Activated CD8-positive, alpha-beta memory T cell treated with anti-CD3 and anti-CD28 coated beads, Interleukin-2, amount 50 U/mL, for 1 hour (primary cell): ENCODE results near the gene TNNI3.
"Not testable (repeated sequence)": the region's sequence is repeated elsewhere in the genome, so short reads cannot be mapped to it uniquely, and the experiment has no call there.

ENCODE experiments used
- DNase-seq: peaks from one replicate; pipeline ENCODE4 v3.0.0-alpha.2; 2020; ENCODE audit errors: extremely low read depth

The TNNI3 gene

GRCh38 chr19:55173186-55173713 lies 15.7 kb upstream of the TNNI3 start:
- no peak for DNase-seq

GRCh38 chr19:55172741-55173140 lies 15.2 kb upstream of the TNNI3 start:
- DNase-seq, result no peak

DNA sequence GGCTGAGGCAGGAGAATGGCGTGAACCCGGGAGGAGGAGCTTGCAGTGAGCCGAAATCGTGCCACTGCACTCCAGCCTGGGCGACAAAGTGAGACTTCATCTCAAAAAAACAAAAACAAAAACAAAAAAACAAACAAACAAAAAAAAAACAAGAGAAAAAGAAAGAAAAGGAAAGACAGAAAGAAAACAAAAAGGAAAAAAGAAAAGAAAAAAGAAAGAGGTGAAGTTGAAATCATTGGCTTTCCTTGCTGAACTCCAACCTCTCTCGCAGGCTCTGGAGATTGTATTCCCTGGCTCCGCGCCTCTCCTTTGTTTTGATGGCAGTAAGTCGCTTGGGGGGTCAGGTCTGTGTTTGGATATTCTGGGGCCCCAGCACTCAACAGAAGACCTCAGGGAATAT lies 14.8 kb upstream of the TNNI3 start:
- not testable (repeated sequence) for DNase-seq

GRCh38 chr19:55171440-55171839 lies 13.9 kb upstream of the TNNI3 start:
- no peak for DNase-seq

GRCh38 chr19:55169136-55169535 lies 11.6 kb upstream of the TNNI3 start:
- DNase-seq, result no peak

DNA sequence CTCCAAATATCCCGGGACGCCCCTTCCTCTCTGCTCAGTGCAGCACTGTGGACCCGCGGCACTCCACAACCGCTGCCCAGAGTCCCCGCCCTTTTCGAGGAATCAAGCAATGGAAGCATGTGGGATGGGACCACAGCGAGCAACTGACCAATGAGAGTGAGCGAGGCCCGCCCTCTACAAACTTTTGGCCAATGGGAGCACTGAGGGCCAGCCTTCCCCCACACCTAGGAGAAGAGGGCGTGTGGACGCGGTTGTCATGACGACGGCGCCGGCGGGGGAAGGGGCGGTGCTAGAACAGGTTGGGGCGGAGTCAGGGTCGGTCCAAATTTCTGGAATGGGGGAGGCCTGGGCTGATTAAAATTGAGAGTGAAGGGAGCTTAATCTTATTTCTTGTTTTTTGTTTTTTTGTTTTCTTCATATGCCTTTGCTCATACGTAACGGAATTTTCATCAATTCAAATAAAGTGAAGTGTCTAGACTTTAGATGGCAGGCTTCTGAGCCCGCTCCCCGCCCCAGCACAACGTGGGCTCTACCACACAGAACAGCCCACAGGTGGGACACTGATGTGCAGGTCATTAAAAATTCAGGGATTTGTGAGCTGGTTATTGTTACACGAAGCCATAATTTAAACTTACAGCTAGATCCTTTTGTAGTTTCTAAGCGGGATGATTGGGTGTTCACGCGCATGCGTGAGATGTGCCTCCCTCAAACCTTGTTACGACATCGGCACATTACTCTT lies 9.2 kb upstream of the TNNI3 start, which contains the start of gene DNAAF3:
TSS of gene DNAAF3 (minus strand) at position 84 of the 739 bp plus-strand sequence. CDS start 200 bp downstream, outside the sequence.
- DNase-seq, result no peak

DNA sequence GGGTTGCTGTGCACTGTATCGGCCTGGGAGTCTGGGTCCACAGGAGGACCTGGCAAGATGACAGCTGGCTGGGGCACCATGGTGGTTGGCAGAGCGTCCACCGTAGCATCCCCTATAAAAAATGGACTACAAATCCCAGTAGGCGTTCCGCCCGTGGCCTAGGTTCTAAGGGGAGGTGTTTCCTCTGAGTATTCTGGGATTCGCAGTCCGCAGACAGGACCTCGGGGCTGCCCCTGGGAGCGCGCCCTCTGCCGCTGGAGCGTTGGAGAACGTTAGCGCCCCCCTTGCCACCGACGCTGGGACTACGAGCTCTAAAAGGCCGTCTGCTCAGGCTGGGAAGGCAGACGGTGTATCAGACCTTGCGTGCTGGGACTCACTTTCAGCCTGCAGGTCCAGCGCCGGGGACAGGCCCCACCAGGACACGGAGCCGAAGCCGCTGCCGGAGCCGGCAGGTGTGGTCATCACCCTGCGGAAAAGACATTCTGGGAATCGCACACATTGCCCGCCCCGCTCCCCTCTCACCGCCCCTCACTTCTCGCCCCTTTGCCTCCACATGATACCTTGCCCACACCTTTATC lies 8.5 kb upstream of the TNNI3 start:
- no peak for DNase-seq

GRCh38 chr19:55161571-55162322 lies 4.2 kb upstream of the TNNI3 start:
- DNase-seq, result no peak

DNA sequence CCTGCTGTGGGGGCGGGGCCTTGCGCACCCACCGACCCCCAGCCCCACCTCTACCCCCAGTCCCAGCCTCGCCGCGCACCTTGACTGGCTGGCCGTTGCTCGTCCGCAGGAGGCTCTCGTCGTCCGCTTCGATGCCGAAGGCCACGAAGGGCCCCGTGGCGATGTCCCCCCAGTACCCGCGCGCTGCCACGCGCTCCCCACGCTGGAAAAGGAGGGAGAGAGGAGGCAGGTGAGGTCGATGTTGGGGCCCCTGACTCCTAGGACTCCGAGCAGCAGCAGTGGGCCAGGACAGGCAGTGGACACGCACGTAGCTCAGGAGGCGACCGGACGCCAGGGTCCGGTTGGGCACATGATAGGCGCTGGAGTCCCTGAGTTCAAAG lies 3.4 kb upstream of the TNNI3 start:
- no peak for DNase-seq

DNA sequence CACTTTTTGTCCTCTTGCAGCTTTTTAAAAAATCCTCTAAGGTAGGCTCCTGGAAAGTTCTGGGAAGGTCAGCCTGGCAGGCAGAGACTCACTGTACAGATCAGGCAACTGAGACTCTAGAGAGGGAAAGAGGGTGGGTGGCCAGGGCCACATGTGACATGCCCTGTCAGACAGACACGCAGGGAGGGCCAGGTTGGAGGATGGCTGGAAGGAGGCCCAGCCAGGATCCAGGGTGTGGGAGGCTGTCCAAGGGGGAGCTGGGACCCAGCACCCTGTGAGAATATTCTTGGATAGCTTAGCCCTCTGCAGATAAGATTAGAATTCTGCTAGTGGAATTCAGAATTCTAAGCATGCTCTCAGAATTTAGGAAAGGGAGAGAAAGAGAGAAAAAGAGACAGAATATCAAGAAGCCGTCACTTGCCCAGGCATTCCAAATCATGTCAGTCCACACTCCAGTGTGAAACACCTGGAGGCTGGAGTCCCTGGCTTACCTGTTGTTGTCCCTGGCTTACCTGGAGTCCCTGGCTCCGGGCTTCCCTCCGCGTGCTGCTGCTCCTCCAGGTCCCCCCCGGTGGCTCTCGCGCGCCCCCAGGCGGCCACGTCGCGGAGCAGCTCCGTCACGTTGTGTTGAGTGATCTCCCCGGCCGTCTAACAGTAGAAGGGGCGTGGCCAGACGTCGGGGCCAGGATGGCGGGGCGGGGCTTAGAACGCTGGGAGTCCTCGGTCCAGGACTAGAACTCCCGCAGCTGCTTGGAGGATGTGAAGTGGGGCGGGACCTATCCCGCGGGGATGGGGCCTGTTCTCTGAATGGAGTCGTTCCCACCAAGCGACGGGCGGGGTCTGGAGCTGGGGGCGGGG lies 2.8 kb upstream of the TNNI3 start:
- peak; percentile 54 for DNase-seq

DNA sequence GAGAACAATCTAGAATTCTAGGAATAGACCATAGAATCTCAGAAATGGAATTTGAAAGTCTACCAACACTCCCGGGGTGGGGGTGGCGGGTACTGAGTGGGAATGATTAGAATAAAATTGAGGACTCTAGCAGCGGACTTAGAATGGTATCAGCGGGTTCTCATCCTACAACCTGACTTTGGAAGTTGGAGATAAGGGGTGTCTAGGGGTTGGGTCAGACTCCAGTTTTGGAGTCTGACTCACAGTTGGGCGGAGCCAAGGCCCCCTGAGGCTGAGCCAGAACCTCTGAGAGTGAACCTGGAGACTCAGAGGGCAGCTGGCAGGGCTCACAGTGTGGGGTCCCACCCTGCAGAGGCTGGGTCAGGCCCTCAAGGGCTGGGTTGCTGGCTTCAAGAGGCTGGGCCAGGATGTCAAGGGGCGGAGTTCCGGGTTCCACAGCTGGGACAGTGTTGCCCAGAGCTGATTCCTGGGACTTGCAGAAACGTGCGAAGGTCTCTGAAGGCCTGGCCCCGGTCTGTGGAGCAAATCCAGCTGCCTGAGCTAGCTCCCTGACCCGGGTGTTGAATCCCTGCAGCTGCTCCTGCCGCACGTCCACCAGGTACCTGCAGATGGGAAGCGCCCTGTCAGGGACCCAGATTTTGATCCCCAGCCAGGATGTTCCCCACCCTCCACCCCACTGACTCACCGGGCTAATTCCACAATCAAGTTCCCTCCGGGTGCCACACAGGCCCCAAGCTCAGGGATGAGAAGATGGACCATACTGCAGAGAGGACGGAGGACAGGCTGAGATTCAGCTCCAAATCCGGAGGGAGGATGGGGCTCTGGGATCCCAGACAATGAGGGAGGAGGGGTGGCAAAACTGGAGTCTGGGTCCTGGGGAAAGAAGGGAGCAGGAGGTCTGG lies 1.6 kb upstream of the TNNI3 start:
- DNase-seq, result no peak

GRCh38 chr19:55158423-55158822 lies 891 bp upstream of the TNNI3 start:
- DNase-seq, result no peak

GRCh38 chr19:55156202-55157063 lies 1.1 kb downstream of the TNNI3 start:
- DNase-seq, result no peak

DNA sequence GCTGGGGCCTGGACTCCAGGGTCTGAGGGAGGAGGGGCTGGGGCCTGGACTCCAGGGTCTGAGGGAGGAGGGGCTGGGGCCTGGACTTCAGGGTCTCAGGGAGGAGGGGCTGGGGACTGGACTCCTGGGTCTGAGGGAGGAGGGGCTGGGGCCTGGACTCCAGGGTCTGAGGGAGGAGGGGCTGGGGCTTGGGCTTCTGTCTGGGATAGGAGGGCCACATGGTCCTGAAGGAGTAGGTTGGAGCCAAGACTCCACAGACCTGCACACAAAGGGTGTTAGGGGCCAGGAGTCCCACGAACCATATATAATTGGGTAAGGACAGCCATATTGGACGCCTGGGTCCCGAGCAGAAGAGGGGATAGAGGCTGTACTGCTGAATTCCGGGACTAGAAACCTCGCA lies 1.7 kb downstream of the TNNI3 start:
- DNase-seq, result not testable (repeated sequence)

DNA sequence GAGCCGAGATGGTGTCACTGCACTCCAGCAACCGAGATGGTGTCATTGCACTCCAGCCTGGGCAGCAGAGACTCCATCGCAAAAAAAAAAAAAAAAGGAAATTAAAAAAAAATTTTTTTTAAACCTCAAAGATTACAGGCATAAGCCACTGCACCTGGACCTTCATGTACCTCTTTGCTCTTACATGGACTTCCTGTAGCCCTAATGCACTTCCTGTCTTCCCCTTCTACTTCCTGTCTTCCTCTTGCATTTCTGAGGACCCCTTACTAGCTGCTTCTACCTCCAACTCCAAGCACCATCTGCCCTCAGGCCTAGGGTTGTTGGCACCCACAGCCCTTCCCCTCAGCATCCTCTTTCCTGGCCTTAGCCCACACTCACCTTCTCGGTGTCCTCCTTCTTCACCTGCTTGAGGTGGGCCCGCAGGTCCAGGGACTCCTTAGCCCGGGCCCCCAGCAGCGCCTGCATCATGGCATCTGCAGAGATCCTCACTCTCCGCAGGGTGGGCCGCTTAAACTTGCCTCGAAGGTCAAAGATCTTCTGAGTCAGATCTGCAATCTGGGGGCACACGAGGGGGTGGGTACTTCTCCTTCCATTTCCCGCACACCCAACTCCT lies 3.8 kb downstream of the TNNI3 start:
- no peak for DNase-seq

GRCh38 chr19:55152017-55152416 lies 5.5 kb downstream of the TNNI3 start:
- no peak for DNase-seq

- DNase-seq, result no peak
Measured at GRCh38 chr19:55149078-55150003, 8.2 kb downstream of the TNNI3 start, which contains the start of gene TNNT1. TSS of gene TNNT1 (minus strand) at chr19:55149206. CDS start at chr19:55147157, 2,049 bp downstream.
